Thyroid gland (tissue), 4 donors: Measurements from ENCODE around the gene ADRA1B. TPM values are rescaled to one million over a fixed set of nuclear protein-coding genes. Genes with fewer than 3 reads are reported as not detected.
"Not testable (repeated sequence)": the region's sequence is repeated elsewhere in the genome, so short reads cannot be mapped to it uniquely, and the experiment has no call there.

Experiments
- DNase-seq, 2 donors: peaks; one replicate each; pipeline ENCODE4 v3.0.0-alpha.2; 2019
- H3K27ac ChIP-seq, 3 donors: fragments of 200-600 bp; sonication (generic); 1 replicate in 2 of 3; 2 replicates in 1 of 3; pipeline ENCODE4 v1.5.1; 2016 to 2019; ENCODE audit warnings: mild to moderate bottlenecking in 1 of 3, moderate library complexity in 1 of 3
- H3K27me3 ChIP-seq: fragments of 200-600 bp; sonication (generic); one replicate; pipeline ENCODE4 v1.5.1; 2019
- H3K36me3 ChIP-seq, 2 donors: fragments of 200-600 bp; sonication (generic); one replicate each; pipeline ENCODE4 v1.5.1; 2016 to 2019
- H3K4me1 ChIP-seq, 2 donors: fragments of 200-600 bp; sonication (generic); one replicate each; pipeline ENCODE4 v1.5.1; 2017 to 2019
- H3K4me3 ChIP-seq, 3 donors: fragments of 200-600 bp; sonication (generic); replicated peaks in 1 of 3; 1 replicate in 2 of 3; 2 replicates in 1 of 3; pipeline ENCODE4 v1.5.1; 2016; ENCODE audit warnings: mild to moderate bottlenecking in 1 of 3
- H3K9me3 ChIP-seq: fragments of 200-600 bp; sonication (generic); one replicate; pipeline ENCODE4 v1.5.1; 2017
- CTCF ChIP-seq, 6 experiments: fragments of 200-600 bp in 3 of 6; fragments of 450-650 bp in 3 of 6; sonication (generic) in 3 of 6; IDR thresholded peaks; one replicate each; pipeline ENCODE4 v1.5.1; 2016 to 2019; ENCODE audit warnings: antibody characterized with exemption in 6 of 6, mild to moderate bottlenecking in 2 of 6, inconsistent platforms in 1 of 6, moderate library complexity in 1 of 6
- POLR2A ChIP-seq, 2 donors: fragments of 450-650 bp; IDR thresholded peaks; one replicate each; pipeline ENCODE4 v1.6.1; 2017; ENCODE audit warnings: antibody characterized with exemption in 2 of 2, mild to moderate bottlenecking in 2 of 2, moderate library complexity in 1 of 2
- WGBS, 2 donors: methylation state at CpG; one replicate each; pipeline ENCODE4 v1.1.5; 2017; 5-methylcytosine and 5-hydroxymethylcytosine counted together
- intact Hi-C: fragments of 100-400 bp; cut with DNase I; formaldehyde crosslinking; loops from one replicate; pipeline ENCODE4 v1.15.1; 2023
- total RNA-seq, 4 donors: library from RNA; depleted of rRNA; stranded (reverse); fragments of >200 nt; gene quantifications; one replicate each; pipeline ENCODE4 v1.2.3, GENCODE V29; 2016

Gene ADRA1B
- total RNA-seq, 4 donors from 2014 or later, result 1.2 to 13.2 (median 3.1) TPM

GRCh38 chr5:160009591-160009989 is 93.3 kb downstream of the ADRA1B start:
- H3K4me1 ChIP-seq, result peaks cover 7 to 17% of the 10 kb centered on the region in 2 donors
- TF ChIP-seq CTCF (IDR thresholded peaks at IDR 0.05) (no peak), POLR2A (IDR thresholded peaks at IDR 0.05) (no peak)
- H3K27ac ChIP-seq, result peak overlapping the region in 2 of 3 donors; percentile 49 to 79
- peak overlapping the region; percentile 27 to 95 (median 47) for H3K4me3 ChIP-seq
- DNase-seq, result peak in 1 of 2 donors; percentile 9
- WGBS, 2 donors, result 2 to 3% methylated on average over 11 of the region's 11 CpGs
- H3K27me3 ChIP-seq, result no peaks in the 10 kb centered on the region
- intact Hi-C loops, result no loop called here
- H3K36me3 ChIP-seq, result peaks cover 0 to 4% of the 10 kb centered on the region in 2 donors
- no peaks in the 10 kb centered on the region for H3K9me3 ChIP-seq

- Histone ChIP-seq H3K4me3 (no peak overlapping the region), H3K9me3 (no peaks in the 10 kb centered on the region), H3K27ac (no peak overlapping the region), H3K27me3 (no peaks in the 10 kb centered on the region), H3K36me3 (peaks cover 0 to 4% of the 10 kb centered on the region in 2 donors), H3K4me1 (peaks cover 7 to 17% of the 10 kb centered on the region in 2 donors)
- intact Hi-C loops, result loop anchor here (10.0 kb wide), 1 partner anchor 113 kb away; no protein-coding TSS in a partner anchor
- no peak for DNase-seq
- TF ChIP-seq POLR2A (IDR thresholded peaks at IDR 0.05) (no peak), CTCF (IDR thresholded peaks at IDR 0.05) (no peak)
Measured at GRCh38 chr5:160011471-160011870, 95.2 kb downstream of the ADRA1B start.

- H3K36me3 ChIP-seq, H3K4me3 ChIP-seq, H3K27me3 ChIP-seq, H3K27ac ChIP-seq, DNase-seq, H3K9me3 ChIP-seq: not testable (repeated sequence)
- intact Hi-C loops, result loop anchor here (10.0 kb wide), 1 partner anchor 111 kb away; no protein-coding TSS in a partner anchor
- peaks cover 7 to 17% of the 10 kb centered on the region in 2 donors for H3K4me1 ChIP-seq
- 96% methylated on average over 6 of the region's 6 CpGs for WGBS, 2 donors
Measured at GRCh38 chr5:160014197-160014596, 97.9 kb downstream of the ADRA1B start.

GRCh38 chr5:160018945-160019625 is 102.8 kb downstream of the ADRA1B start:
- DNase-seq, result no peak
- Histone ChIP-seq H3K27ac (no peak overlapping the region), H3K9me3 (no peaks in the 10 kb centered on the region), H3K27me3 (no peaks in the 10 kb centered on the region), H3K36me3 (no peaks in the 10 kb centered on the region), H3K4me3 (no peak overlapping the region), H3K4me1 (peaks cover 7 to 14% of the 10 kb centered on the region in 2 donors)
- TF ChIP-seq CTCF (IDR thresholded peaks at IDR 0.05), result no peak
- TF ChIP-seq POLR2A (IDR thresholded peaks at IDR 0.05), result no peak
- 88 to 92% methylated on average over 2 of the region's 2 CpGs for WGBS, 2 donors
- intact Hi-C loops, result loop anchor here (10.0 kb wide), 1 partner anchor 106 kb away; no protein-coding TSS in a partner anchor

- 75 to 78% methylated on average over 7 of the region's 7 CpGs for WGBS, 2 donors
- intact Hi-C loops, result loop anchor here (5.0 kb wide), 2 partner anchors 182 to 327 kb away; no protein-coding TSS in a partner anchor
- TF ChIP-seq POLR2A (IDR thresholded peaks at IDR 0.05) (no peak), CTCF (IDR thresholded peaks at IDR 0.05) (no peak)
- Histone ChIP-seq H3K36me3 (no peaks in the 10 kb centered on the region), H3K9me3 (no peaks in the 10 kb centered on the region), H3K27me3 (no peaks in the 10 kb centered on the region), H3K4me3 (no peak overlapping the region), H3K4me1 (peaks cover 7 to 15% of the 10 kb centered on the region in 2 donors), H3K27ac (no peak overlapping the region)
- DNase-seq, result no peak
Measured at GRCh38 chr5:160020266-160020770, 104.0 kb downstream of the ADRA1B start.
